Suprapubic skin (tissue), 4 donors: Measurements from ENCODE around the gene FKBP7.

Source experiments
- EP300 ChIP-seq: sonication (generic); formaldehyde crosslinking; IDR thresholded peaks from one replicate; pipeline ENCODE4 v1.6.1; 2017; ENCODE audit warnings: antibody characterized with exemption
- POLR2A ChIP-seq, 2 donors: fragments of 450-650 bp; IDR thresholded peaks; one replicate each; pipeline ENCODE4 v1.6.1; 2017; ENCODE audit warnings: antibody characterized with exemption in 2 of 2, mild to moderate bottlenecking in 2 of 2, moderate library complexity in 2 of 2
- POLR2AphosphoS5 ChIP-seq, 3 donors: sonication (generic); formaldehyde crosslinking; IDR thresholded peaks; one replicate each; pipeline ENCODE4 v1.6.1; 2017; ENCODE audit warnings: antibody characterized with exemption in 3 of 3
- TF ChIP-seq, protein P1 (sequence below), 2 donors: fragments of 200-600 bp in 1 of 2; fragments of 450-650 bp in 1 of 2; sonication (generic) in 1 of 2; IDR thresholded peaks; one replicate each; pipeline ENCODE4 v1.5.1; 2016 to 2019; ENCODE audit warnings: antibody characterized with exemption in 2 of 2, mild to moderate bottlenecking in 1 of 2, moderate library complexity in 1 of 2

- TF ChIP-seq, protein P1, sequence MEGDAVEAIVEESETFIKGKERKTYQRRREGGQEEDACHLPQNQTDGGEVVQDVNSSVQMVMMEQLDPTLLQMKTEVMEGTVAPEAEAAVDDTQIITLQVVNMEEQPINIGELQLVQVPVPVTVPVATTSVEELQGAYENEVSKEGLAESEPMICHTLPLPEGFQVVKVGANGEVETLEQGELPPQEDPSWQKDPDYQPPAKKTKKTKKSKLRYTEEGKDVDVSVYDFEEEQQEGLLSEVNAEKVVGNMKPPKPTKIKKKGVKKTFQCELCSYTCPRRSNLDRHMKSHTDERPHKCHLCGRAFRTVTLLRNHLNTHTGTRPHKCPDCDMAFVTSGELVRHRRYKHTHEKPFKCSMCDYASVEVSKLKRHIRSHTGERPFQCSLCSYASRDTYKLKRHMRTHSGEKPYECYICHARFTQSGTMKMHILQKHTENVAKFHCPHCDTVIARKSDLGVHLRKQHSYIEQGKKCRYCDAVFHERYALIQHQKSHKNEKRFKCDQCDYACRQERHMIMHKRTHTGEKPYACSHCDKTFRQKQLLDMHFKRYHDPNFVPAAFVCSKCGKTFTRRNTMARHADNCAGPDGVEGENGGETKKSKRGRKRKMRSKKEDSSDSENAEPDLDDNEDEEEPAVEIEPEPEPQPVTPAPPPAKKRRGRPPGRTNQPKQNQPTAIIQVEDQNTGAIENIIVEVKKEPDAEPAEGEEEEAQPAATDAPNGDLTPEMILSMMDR (IDR thresholded peaks at IDR 0.05): no peak
- TF ChIP-seq POLR2AphosphoS5 (IDR thresholded peaks at IDR 0.05): no peak
- TF ChIP-seq EP300: no peak
- no peak for TF ChIP-seq POLR2A (IDR thresholded peaks at IDR 0.05)
Observed at GRCh38 chr2:178474560-178474959, 3.8 kb downstream of the FKBP7 start.
